T47D (cell line): ENCODE results near the gene GNAI1.

ENCODE experiments used
- DNase-seq, 2 experiments: peaks; one replicate each; pipeline versions ENCODE4 v3.0.0 to v3.0.0-alpha.2; 2011 to 2012; ENCODE audit warnings: low read depth in 1 of 2, low spot score in 1 of 2
- JUND ChIP-seq: IDR thresholded peaks from 2 replicates; pipeline ENCODE4 v1.6.1; 2012; ENCODE audit warnings: low read depth
- in situ Hi-C: cut with HindIII; loops from 2 replicates; pipeline ENCODE4 v1.10.0; 2016; ENCODE audit warnings: low sequenced_read_pairs, low pct_unique_long_range_greater_than_20kb

Gene GNAI1

DNA sequence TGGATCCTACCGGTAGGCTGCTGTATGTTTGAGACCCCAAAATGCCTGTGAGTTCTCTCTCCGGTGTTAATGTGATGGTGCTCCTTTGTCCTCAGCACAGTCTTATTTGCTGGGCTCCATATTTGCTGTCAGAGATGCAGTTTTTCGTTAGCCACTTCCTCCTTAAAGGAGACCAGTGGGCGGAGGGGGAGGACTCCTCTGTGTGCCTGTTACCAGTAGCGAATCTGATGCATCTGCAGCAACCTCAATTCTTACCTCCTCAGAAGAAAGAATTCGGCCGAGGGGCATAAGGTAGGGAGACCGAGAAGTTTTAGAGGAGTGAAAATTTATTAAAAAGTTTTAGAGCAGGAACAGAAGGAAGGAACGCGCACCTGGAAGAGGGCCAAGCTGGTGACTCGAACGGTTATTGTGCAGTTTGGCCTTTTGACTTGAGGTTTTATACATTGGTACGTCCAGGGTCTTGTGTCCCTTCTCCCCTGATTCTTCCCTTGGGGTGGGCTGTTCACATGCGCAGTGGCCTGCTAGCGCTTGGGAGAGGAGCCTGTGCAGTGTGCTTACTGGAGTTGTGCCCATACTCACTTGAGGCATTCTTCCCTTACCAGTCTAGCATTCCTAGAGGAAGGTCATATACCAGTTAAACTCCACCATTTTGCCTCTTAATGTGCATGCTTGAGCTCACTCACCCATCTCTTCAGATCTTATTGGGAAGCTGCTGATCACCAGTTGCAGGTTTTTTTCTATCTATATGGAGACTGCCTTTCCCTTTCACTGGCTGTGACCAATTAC lies 49.5 kb downstream of the GNAI1 start:
- in situ Hi-C loops = no loop called here
- no peak for DNase-seq
- TF ChIP-seq JUND = no peak

DNA sequence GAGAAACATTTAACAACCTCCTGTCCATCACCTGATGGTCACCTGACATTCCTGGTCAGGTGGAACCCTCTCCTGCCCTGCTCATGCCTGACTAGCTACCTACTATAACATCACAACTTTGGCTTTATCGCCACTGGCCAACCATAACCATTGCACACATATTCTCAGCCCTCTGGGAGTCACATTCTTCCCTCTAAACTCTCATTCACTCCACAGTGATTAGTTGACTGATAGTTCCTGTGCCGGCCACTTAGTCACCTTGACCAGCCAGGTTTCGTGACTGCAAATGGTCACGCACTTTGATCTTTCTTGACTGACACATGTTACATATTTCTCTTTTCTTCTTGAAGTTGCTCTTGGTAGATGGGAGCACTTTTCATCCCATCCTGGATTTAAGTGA lies 50.1 kb downstream of the GNAI1 start:
- in situ Hi-C loops = no loop called here
- no peak for DNase-seq
- TF ChIP-seq JUND = no peak

DNA sequence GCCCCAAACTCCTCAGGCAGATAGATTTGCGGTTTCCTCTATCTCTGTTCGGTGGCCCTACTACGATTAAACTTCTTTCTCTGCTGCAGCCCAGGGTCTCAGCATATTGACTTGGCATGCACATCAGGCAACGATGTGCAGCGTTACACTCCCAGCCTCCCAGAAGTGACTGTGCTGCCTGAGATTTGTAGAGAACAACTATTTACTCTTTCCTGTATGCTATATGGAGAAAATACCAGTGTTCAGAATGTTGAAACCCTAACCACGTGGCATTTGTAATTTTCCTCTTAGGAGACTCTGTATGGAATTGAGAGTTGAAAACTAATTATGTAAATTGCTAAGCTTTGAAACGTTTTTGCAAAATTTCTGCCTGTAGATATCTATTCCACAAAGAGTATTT lies 50.9 kb downstream of the GNAI1 start:
- in situ Hi-C loops = no loop called here
- TF ChIP-seq JUND = no peak
- no peak for DNase-seq

DNA sequence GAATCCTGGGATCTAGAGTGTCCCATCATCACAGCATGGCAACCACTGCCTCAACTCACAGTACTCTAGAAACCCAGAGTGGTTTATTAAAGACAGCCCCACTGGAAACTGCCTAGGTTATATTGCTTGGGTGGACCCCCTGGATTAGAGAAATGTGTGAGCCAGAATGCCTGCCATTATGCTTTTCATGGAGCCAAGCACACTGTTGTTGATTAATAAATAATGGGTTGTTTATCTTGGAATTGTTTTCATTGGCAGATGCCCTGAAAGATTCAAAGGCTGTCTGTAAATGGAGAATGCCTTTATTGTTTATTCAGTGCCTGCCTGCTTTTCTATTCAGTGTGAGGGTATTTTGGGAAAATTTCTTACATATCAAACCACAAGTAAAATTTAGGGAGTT lies 52.1 kb downstream of the GNAI1 start:
- peak in 1 of 2 experiments; percentile 30 for DNase-seq
- TF ChIP-seq JUND = no peak
- in situ Hi-C loops = no loop called here

DNA sequence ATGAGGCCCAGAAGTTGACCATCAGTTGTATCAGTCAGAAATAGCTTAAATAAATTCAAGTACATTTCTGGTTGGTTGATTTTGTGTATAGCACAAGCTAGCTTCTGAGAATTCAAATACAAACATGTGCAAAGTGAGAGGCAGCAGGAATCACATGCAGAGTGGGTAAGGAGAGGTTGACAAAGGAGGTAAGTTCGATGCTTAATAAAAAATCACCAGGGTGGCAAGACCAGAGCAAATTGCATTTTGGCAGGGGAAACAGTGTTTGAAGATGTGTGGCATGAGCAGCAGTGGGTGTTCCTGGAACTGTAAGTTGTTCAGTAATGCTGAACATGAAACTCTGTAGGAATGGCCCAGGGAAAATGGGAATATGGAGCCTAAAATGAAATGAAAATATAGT lies 52.6 kb downstream of the GNAI1 start:
- TF ChIP-seq JUND = no peak
- DNase-seq = no peak
- in situ Hi-C loops = no loop called here

DNA sequence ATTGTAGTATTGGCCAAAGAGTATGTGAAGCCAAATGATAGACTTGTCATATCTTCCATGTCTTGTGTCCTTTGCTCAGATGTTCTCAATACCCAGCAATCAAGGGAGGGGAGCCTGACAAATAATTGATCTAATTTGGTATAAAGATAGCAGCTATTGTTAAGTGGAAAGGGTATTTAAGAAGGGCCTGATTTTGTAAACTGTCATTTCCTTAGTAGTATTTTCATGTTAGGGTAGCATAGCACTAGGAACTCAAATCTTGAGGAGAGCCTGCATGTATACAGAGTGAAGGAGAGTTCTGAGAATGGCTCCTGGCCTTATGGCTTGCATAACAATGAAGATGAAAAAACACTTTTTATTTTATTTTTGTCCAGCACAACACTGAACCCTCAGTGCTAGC lies 53.1 kb downstream of the GNAI1 start:
- TF ChIP-seq JUND = no peak
- in situ Hi-C loops = no loop called here
- DNase-seq = no peak

DNA sequence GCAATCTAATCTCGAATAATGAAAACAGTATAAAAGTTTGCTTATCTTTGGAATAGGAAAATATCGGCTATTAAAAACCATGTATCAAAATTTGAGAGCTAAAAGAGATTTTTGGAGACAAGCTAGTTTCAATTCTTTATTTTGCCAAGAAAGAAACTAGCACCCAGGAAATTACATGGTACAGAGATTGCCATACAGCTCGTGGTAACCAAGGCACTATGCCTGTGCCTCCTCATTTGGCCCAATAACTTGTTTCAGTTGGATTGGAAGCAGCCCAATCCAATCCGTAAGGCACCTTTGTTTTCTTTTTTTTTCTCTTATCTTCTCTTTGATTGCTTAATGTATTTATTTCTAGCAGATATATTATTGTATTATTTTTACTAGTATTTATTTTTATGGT lies 55.0 kb downstream of the GNAI1 start:
- no peak for DNase-seq
- in situ Hi-C loops = no loop called here
- no peak for TF ChIP-seq JUND

DNA sequence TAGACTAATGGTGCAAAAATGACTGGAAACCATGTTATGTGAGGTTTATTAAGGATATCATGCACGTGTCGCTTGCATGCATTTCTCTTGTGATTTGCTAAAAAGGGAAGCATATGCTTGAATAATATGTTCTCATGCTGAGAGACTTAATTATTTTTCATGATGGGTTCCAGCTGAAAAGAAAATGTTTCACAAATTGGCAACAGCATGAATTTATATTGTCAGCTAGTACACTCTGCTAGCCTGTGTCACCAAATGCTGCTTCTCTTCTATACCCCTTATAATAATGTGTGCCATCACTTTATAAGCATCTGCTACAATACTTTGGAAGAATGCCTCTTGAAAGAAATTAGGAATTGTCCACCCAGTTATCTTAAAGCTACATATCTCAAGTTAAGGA lies 63.0 kb downstream of the GNAI1 start:
- in situ Hi-C loops = no loop called here
- TF ChIP-seq JUND = no peak
- no peak for DNase-seq

DNA sequence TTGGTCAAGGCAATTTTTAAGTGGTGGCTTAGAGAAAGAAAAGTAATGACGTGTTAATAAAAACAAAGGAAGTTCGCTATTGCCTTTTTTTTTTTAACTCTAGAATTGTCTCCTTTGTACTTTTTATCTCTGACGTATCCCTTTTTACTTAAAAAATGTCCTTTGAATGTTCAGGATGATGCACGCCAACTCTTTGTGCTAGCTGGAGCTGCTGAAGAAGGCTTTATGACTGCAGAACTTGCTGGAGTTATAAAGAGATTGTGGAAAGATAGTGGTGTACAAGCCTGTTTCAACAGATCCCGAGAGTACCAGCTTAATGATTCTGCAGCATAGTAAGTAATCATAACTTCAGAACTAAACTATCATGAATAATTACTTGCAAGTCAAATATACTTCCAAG lies 64.4 kb downstream of the GNAI1 start:
- in situ Hi-C loops = no loop called here
- DNase-seq = no peak
- TF ChIP-seq JUND = no peak

DNA sequence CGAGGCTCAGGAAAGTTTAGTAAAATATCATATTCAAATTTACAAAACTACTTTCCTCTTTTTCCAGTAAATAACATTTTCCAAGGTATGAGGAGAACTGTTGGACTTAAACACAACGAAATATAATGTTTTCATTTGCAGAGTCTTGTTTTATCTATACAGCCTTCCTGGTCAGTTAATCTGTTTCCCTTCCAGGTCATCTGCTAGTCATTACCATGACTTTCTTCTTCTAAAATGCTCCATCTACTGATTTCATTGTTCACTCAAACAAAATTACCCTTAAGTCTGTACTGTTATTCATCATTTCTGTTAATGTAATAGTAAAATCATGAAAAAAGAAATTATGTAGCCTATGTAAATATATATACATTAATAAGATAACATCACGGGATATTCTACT lies 69.8 kb downstream of the GNAI1 start:
- in situ Hi-C loops = no loop called here
- no peak for TF ChIP-seq JUND

DNA sequence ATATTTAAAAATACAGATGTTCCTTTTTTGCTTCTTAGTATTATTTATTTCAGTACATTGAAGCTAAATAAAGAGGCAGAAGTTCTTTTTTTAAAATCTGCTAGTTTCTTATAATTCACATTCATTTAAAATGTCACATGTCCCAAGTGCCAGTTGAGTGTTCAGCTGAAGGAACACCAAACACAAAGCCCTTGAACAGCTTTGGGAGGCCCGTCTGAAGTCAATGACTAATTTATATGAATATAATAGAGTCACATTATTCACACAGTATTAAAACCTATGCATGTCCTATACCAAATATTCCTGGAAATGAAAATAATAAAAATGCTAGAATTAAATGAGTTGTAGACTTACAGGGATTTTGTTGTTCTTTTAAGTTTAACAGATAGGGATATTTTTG lies 70.3 kb downstream of the GNAI1 start:
- no peak for DNase-seq
- TF ChIP-seq JUND = no peak
- in situ Hi-C loops = no loop called here

More for the DNA sequence above, 69.8 kb downstream of the GNAI1 start:
- no peak for DNase-seq

DNA sequence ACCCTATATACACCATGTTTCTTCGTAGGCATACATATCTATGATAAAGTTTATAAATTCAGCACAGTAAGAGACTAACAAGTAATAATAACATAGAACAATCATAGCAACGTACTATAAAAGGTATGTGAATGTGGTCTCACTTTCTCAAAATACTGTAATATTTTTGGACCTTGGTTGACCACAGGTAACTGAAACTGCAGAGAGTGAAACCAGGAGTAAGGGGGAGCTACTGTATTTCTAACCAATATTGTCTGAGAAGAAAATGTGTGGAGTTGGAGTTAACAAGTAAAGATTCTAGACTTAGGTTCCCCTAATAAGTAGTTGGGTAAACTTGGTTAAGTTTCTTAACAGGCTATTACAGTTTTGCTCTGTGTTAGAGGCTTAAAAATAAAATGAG lies 72.1 kb downstream of the GNAI1 start:
- no peak for DNase-seq
- TF ChIP-seq JUND = no peak
- in situ Hi-C loops = no loop called here

DNA sequence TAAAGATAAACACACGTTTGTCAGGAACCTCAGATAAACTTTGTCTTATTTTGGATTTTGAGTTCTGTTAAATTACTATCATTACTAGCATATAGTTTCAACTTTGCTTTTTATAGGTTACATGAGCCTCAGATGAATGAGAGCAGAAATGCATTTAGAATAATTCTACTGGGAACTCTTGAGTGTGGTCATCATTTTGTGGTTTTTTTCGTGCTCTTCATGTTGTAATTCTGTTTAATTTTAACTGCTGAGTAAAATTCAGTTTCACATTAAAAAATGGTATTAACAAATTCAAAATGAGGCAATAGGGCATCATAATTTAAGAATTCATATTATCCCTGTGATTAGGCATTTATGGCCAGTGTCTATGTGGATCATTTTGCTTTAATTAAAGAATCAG lies 72.9 kb downstream of the GNAI1 start:
- no peak for DNase-seq
- TF ChIP-seq JUND = no peak
- in situ Hi-C loops = no loop called here

DNA sequence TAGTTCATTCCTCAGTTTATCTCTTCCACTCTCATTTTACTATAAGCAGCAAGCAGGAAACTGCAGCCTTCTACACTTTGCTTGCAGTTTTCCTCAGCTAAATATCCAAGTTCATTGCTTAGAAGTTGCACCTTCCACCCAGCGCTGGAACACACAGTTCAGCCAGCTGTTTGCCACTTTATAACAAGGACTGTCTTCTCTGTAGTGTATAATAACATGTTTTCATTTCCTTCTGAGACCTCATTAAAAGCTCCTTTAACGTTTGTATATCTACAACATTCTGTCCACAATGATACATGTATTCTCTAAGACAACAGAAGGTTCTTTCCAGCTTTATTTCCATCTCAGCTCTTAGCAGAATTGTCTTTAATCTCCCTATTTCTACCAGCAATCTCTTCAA lies 74.1 kb downstream of the GNAI1 start:
- no peak for DNase-seq
- TF ChIP-seq JUND = no peak
- in situ Hi-C loops = no loop called here
